SK-N-MC (cell line): ENCODE results near the gene SPDYC.
"Not testable (repeated sequence)": the region's sequence is repeated elsewhere in the genome, so short reads cannot be mapped to it uniquely, and the experiment has no call there.

Source experiments
- DNase-seq: peaks from one replicate; pipeline ENCODE4 v3.0.0-alpha.2; 2011; ENCODE audit warnings: low read depth, low spot score
- H3K27ac ChIP-seq: fragments of 200-600 bp; sonication (generic); 2 replicates; pipeline ENCODE4 v1.5.1; 2016; ENCODE audit warnings: mixed run types
- H3K36me3 ChIP-seq: fragments of 200-600 bp; sonication (generic); 2 replicates; pipeline ENCODE4 v1.6.1; 2017; ENCODE audit warnings: antibody characterized with exemption, low read length, mixed read lengths; ENCODE audit not compliant: insufficient read depth
- H3K4me3 ChIP-seq: fragments of 200-600 bp; sonication (generic); 2 replicates; pipeline ENCODE4 v1.5.1; 2016
- H3K9ac ChIP-seq: fragments of 200-600 bp; sonication (generic); 2 replicates; pipeline ENCODE4 v1.8.0; 2017; ENCODE audit warnings: mixed run types, mixed read lengths; ENCODE audit not compliant: insufficient read length
- H3K9me3 ChIP-seq: fragments of 200-600 bp; sonication (generic); 2 replicates; pipeline ENCODE4 v1.6.1; 2017; ENCODE audit warnings: low read depth, mild to moderate bottlenecking, antibody characterized with exemption, low read length, moderate library complexity, mixed read lengths
- EZH2 ChIP-seq: fragments of 200-600 bp; sonication (generic); IDR thresholded peaks from one replicate; pipeline ENCODE4 v1.6.1; 2017; ENCODE audit warnings: antibody characterized with exemption
- FOXP2 ChIP-seq: optimal IDR thresholded peaks from 2 replicates; pipeline ENCODE3; 2011; ENCODE audit warnings: mild to moderate bottlenecking, moderate library complexity; ENCODE audit not compliant: insufficient read depth; ENCODE audit errors: extremely low read length, control extremely low read depth
- POLR2AphosphoS5 ChIP-seq: IDR thresholded peaks from 2 replicates; pipeline ENCODE4 v1.6.1; 2012; ENCODE audit warnings: mild to moderate bottlenecking, low read depth, low read length, borderline replicate concordance

SPDYC gene

GRCh38 chr11:65141896-65142494, 28.0 kb upstream of the SPDYC start:
- TF ChIP-seq EZH2: no peak
- TF ChIP-seq FOXP2: no peak
- TF ChIP-seq POLR2AphosphoS5: no peak
- Histone ChIP-seq H3K36me3 (no peaks in the 10 kb centered on the region), H3K9me3 (no peaks in the 10 kb centered on the region), H3K9ac (no peak overlapping the region), H3K4me3 (no peak overlapping the region), H3K27ac (no peak overlapping the region)
- DNase-seq: no peak

GRCh38 chr11:65147352-65148075, 22.5 kb upstream of the SPDYC start:
- Histone ChIP-seq H3K4me3 (no peak overlapping the region), H3K27ac (no peak overlapping the region), H3K36me3 (no peaks in the 10 kb centered on the region), H3K9ac (no peak overlapping the region), H3K9me3 (no peaks in the 10 kb centered on the region)
- TF ChIP-seq EZH2 (no peak), POLR2AphosphoS5 (no peak), FOXP2 (no peak)
- no peak for DNase-seq

- no peak for DNase-seq
- TF ChIP-seq POLR2AphosphoS5: no peak
- Histone ChIP-seq H3K36me3 (no peaks in the 10 kb centered on the region), H3K9me3 (no peaks in the 10 kb centered on the region), H3K4me3 (no peak overlapping the region), H3K9ac (no peak overlapping the region), H3K27ac (no peak overlapping the region)
Observed at GRCh38 chr11:65148657-65149056, 21.4 kb upstream of the SPDYC start.

GRCh38 chr11:65150131-65150508, 19.9 kb upstream of the SPDYC start:
- H3K9me3 ChIP-seq, H3K4me3 ChIP-seq, H3K9ac ChIP-seq, H3K36me3 ChIP-seq, H3K27ac ChIP-seq, DNase-seq: not testable (repeated sequence)

GRCh38 chr11:65150509-65151299, 19.3 kb upstream of the SPDYC start:
- H3K9me3 ChIP-seq: no peaks in the 10 kb centered on the region
- DNase-seq: no peak
- H3K9ac ChIP-seq: no peak overlapping the region
- H3K27ac ChIP-seq: no peak overlapping the region
- no peaks in the 10 kb centered on the region for H3K36me3 ChIP-seq
- TF ChIP-seq POLR2AphosphoS5 (no peak), FOXP2 (no peak), EZH2 (no peak)
- H3K4me3 ChIP-seq: no peak overlapping the region

GRCh38 chr11:65151331-65151899, 18.6 kb upstream of the SPDYC start:
- H3K36me3 ChIP-seq: no peaks in the 10 kb centered on the region
- H3K27ac ChIP-seq: no peak overlapping the region
- TF ChIP-seq EZH2: no peak
- TF ChIP-seq POLR2AphosphoS5: no peak
- TF ChIP-seq FOXP2: no peak
- no peaks in the 10 kb centered on the region for H3K9me3 ChIP-seq
- H3K4me3 ChIP-seq: no peak overlapping the region
- H3K9ac ChIP-seq: no peak overlapping the region
- DNase-seq: no peak

GRCh38 chr11:65152122-65152521, 17.9 kb upstream of the SPDYC start:
- H3K9me3 ChIP-seq: no peaks in the 10 kb centered on the region
- no peaks in the 10 kb centered on the region for H3K36me3 ChIP-seq
- TF ChIP-seq EZH2: no peak
- TF ChIP-seq FOXP2: no peak
- no peak for TF ChIP-seq POLR2AphosphoS5
- no peak overlapping the region for H3K9ac ChIP-seq
- DNase-seq: no peak
- no peak overlapping the region for H3K4me3 ChIP-seq
- H3K27ac ChIP-seq: no peak overlapping the region

GRCh38 chr11:65156256-65156655, 13.8 kb upstream of the SPDYC start:
- H3K4me3 ChIP-seq: no peak overlapping the region
- no peaks in the 10 kb centered on the region for H3K9me3 ChIP-seq
- no peak overlapping the region for H3K9ac ChIP-seq
- no peak for TF ChIP-seq FOXP2
- TF ChIP-seq EZH2: no peak
- TF ChIP-seq POLR2AphosphoS5: no peak
- H3K36me3 ChIP-seq: no peaks in the 10 kb centered on the region
- DNase-seq: no peak
- H3K27ac ChIP-seq: no peak overlapping the region
